ENCODE data around the gene TRAP1.

DNA sequence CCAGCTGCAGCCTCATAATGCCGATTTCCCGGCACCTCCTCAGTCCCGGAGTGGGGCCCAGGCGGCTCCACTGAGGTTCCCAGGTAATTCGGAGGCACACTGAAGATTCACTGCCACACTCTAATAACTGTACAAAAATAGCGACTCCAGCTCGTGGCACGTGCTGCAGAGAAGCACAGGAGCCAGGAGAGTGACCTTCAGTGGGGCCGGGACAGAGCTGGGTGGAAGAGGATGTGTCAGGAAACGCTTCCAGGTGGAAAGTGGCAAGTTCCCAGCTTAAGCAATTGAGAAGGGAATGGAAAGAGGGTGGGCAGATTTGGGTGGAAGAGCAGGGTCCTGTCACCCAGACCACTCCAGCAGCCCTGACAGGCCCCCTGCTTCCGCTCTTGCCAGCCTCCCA lies 3.1 kb upstream of the TRAP1 start:
- TF ChIP-seq POLR2AphosphoS5 (IDR thresholded peaks at IDR 0.05; ENCODE audit: borderline replicate concordance, low read depth, low read length) = no peak
- TF ChIP-seq EZH2 (IDR thresholded peaks at IDR 0.05) = no peak
